NOMO-1 treated with DMSO at 0.1 percent for 48 hours (cell line): ENCODE measurements around the gene CDKL1.
A peak's percentile ranks its signal among the peaks of the same experiment; 100 is the strongest.
"Not testable (repeated sequence)": the region's sequence is repeated elsewhere in the genome, so short reads cannot be mapped to it uniquely, and the experiment has no call there.

Experiments
- DNase-seq: peaks from one replicate; lab custom pipeline; 2025; ENCODE audit not compliant: unreplicated experiment; lab: John Stamatoyannopoulos, UW

CDKL1 gene

GRCh38 chr14:50388256-50388931 is 8.3 kb downstream of the CDKL1 start:
- DNase-seq = no peak

- no peak for DNase-seq
Observed at GRCh38 chr14:50387548-50387947, 9.1 kb downstream of the CDKL1 start.

GRCh38 chr14:50383618-50384225 is 13.0 kb downstream of the CDKL1 start:
- no peak for DNase-seq

DNA sequence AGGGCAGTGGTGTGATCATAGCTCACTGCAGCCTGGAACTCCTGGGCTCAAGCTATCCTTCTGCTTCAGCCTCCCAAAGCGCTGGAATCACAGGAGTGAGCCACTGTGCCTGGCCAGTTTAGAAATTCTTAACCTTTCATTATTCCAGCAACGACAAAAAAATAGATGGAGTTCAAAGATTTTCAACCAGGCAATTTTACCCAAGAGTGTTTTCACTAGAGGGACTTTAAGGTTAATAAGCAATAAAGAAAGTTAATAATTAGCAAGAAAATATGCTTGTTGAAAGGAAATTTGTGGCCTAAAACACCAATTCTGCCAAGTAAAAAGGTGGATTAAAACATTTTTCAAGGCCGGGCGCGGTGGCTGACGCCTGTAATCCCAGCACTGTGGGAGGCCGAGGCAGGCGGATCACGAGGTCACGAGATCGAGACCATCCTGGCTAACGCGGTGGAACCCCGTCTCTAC is 14.8 kb downstream of the CDKL1 start:
- no peak for DNase-seq

- DNase-seq = no peak
Observed at GRCh38 chr14:50381008-50381407, 15.7 kb downstream of the CDKL1 start.

DNA sequence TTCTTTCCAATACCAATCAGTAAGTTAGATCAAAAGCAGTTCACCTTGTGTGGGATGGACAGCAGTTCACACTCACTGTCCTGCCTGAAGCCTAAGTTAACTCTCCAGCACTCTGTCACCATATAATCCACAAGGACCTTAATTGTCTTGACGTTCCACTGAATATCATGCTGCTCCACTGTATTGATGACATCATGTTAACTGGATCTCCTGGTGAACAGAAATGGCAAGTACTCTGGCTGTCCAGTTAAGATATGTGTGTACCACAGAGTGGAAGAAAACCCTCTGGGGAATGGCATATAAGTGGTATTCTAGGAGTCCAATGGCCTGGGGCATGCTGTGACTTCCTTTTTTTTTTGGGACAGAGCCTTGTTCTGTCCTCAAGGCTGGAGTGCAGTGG is 16.2 kb downstream of the CDKL1 start:
- DNase-seq = no peak

GRCh38 chr14:50379563-50379962 is 17.1 kb downstream of the CDKL1 start:
- no peak for DNase-seq

DNA sequence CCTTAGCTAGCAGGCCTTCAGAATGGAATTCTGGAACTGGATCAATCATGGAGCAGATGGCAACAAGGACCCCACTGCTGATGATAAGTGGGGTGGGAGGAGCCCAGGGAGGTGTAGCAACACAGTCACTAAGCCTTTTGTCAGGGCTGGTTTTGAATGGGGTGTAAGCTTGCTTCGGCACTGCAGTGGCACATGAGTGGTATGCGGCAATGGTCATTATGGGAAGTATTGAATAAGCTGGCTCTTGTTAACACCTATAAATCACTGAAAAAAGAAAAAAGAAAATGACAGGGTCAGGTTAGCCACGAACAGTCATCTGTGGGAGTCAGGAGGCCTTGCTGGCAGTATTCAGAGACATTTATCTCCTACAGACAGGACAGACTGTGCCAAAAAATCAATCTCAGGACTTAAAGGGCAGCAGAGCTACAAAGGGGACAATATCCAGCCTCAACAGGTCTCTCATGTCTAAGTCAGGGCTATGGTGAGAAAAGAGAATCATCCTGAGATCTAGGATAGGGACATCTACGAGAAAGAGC is 19.1 kb downstream of the CDKL1 start:
- no peak for DNase-seq

- DNase-seq = no peak
Observed at GRCh38 chr14:50375760-50376159, 20.9 kb downstream of the CDKL1 start.

DNA sequence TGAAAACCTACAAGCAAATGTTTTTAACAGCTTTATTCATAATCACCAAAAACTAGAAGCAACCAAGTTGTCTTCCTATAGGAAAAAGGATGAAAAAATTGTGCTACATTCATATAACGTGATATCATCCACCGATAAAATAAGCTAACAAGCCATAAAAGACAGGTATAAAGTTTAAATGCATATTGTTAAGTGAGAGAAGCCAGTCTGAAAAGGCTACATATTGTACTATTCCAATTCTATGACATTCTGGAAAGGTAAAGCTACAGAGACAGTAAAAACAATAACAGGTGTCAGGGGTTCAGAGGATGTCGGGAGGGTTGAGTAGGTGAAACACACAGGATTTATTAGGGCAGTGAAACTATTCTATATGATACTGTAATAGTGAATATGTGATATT is 22.7 kb downstream of the CDKL1 start:
- no peak for DNase-seq

DNA sequence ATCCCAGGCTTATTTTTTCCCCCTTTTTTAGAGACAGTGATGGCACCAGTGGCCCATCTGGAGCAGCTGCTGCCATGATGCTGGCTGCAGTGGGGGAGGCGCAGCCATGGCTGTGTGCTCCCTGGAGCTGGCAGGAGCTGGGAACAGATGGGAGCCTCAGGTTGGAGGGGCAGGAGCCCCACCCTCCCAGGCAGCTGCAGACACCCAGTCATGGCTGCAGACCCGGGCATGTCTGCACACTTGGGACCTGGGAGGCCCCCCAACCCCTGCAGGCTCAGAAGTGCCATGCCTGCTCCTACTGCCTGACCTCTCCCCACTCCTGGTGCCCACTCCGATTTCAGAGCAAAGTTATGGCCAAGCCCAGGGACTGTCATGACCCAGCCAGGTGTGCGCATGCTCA is 25.1 kb downstream of the CDKL1 start:
- no peak for DNase-seq

DNA sequence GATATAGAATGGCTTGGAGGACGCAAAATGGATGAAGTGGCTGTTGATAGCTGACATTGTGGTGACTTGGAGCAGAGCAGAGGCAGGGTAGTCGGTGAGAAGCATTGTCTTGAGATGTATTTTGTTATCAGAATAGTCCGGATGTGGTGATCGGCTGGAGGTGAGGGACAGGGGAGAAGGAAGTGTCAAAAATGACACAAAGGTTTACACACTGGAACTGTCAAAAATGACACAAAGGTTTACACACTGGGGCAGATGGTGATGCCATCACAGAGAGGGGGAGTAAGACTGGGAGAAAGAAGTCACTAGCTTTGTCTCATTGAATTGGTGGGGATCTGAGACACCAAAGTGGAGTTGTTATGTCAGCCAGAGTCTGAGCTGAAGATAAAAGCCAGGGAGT is 30.1 kb downstream of the CDKL1 start:
- DNase-seq = no peak

DNA sequence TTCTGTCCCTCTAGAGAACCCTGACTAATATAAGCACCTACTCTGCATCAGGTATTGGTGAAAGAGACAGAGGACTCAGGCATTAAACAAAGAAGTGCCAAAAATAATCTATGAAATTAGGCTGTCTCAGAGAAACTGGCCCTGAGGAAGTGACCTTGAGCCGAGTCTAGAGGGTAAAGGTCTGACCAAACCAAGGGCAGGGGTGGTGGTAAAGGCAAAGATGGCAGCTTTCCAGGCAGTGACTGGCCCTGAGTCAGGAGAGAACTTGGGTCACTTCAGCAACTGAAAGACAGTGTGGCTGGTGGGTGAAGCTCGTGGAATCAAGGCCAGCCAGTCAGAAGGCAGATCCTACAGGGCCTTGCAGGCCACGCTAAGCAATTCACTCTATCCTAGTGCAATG is 30.6 kb downstream of the CDKL1 start:
- no peak for DNase-seq

DNA sequence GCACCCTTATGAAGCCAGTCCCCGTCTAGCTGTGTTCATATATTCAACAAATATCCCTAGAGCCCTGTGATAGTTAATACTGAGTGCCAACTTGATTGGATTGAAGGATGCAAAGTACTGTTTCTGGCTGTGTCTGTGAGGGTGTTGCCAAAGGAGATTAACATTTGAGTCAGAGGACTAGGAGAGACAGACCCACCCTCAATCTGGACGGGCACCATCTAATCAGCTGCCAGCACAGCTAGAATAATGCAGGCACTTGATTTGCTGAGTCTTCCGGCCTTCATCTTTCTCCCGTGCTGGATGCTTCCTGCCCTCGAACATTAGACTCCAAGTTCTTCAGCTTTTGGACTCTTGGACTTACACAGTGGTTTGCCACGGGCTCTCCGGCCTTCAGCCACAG is 31.1 kb downstream of the CDKL1 start:
- DNase-seq = not testable (repeated sequence)

DNA sequence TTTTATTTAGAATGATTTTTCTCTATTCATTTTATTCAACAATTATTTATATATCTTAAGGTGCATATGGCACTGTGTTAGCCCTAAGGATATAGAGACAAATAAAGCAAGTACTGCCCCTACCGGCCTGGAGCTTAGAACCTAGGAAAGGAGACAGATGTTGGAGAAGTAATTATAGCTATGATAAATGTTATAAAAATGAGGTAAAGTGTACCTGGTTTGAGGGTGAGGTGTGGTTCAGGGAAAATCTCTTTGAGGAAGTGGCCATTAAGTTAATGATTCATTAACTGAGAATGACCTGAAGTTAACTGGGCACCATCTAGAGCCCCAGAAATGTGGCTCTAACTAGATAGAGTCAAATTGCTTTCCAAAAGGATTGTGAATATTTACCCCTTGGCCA is 31.9 kb downstream of the CDKL1 start:
- no peak for DNase-seq

- DNase-seq = peak; percentile 87
Observed at GRCh38 chr14:50363714-50364111, 33.0 kb downstream of the CDKL1 start.

- peak; percentile 34 for DNase-seq
Observed at GRCh38 chr14:50362764-50363713, 33.6 kb downstream of the CDKL1 start.

DNA sequence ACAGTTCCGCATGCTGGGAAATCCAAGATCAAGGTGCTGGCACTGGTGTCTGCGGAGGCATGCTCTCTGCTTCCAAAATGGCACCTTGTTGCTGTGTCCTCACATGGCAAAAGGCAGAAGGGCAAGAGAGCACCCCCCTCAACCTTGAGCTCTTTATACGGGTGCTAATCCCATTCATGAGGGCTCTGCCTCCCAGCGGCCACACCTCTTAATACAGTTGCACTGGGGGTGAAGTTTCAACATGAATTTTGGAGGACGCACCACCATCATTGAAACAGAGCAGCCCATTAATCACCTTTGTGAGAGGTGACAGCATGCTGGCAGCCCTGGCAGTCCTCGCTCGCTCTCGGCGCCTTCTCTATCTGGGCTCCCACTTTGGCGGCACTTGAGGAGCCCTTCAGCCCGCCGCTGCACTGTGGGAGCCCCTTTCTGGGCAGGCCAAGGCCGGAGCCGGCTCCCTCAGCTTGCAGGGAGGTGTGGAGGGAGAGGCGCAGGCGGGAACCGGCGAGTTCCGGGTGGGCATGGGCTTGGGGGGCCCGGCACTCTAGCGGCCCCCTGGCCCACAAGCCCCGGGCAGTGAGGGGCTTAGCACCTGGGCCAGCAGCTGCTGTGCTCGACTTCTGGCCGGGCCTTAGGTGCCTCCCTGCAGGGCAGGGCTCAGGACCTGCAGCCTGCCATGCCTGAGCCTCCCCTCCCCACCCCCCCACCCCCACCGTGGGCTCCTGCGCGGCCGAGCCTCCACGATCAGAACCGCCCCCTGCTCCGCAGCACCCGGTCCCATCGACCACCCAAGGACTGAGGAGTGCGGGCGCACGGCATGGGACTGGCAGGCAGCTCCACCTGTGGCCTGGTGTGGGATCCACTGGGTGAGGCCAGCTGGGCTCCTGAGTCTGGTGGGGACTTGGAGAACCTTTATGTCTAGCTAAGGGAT is 34.9 kb downstream of the CDKL1 start:
- DNase-seq = not testable (repeated sequence)

DNA sequence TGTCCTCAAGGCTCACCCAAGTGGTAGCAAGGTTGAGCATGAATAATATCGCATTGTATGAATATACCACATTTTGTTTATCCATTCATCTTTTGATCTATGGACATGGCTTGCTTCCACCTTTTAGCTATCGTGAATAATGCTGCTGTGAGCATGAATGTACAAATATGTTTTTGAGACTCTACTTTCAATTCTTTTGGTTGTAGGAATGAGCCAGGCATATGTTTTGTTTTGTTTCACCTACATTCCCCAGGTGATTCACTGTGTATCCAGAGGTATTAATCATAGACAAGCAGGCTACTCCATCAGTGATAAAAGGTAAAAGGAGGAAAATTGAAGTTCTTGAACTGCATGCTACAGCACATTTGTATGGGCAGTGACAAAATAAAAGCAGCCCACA is 35.8 kb downstream of the CDKL1 start:
- DNase-seq = no peak

GRCh38 chr14:50360093-50360492 is 36.6 kb downstream of the CDKL1 start:
- DNase-seq = no peak
